ENCODE measurements around the gene TNFRSF21. TPM values are rescaled to one million over a fixed set of nuclear protein-coding genes. Genes with fewer than 3 reads are reported as not detected.

Gene TNFRSF21
- total RNA-seq, 1 donor, result 1.4 TPM

- no peak for DNase-seq (ENCODE audit: insufficient read length, low spot score, missing footprints)
- H3K79me2 ChIP-seq (ENCODE audit: insufficient read depth, low read length), result no peaks in the 10 kb centered on the region
Measured at GRCh38 chr6:47267301-47267700, 42.4 kb downstream of the TNFRSF21 start.

DNA sequence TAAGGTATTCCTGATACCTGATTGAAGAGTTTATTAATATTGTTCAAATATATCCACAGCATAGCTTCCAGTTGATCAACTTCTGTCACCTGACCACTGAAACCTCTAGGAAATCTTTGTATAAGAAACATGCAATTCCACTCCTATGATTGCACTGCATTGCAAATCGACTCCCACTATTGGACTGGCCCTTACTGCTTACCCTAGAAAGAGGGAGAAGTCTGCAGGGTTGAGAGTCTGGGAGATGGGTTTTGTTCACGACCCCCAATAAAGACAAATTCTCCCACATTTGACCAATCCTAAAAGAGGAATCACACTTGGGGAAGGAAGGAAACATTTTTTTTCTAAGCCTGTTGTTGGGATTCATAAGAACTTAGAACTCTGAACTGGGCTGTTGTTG, 43.7 kb downstream of the TNFRSF21 start:
- Histone ChIP-seq H3K4me2 (ENCODE audit: insufficient read depth, low read length) (no peak overlapping the region), H3K4me3 (ENCODE audit: insufficient read depth, low read length) (no peak overlapping the region), H3K27me3 (ENCODE audit: insufficient read depth, low read length) (no peaks in the 10 kb centered on the region), H3K9me3 (ENCODE audit: low read depth, low read length) (no peaks in the 10 kb centered on the region), H3K79me2 (ENCODE audit: insufficient read depth, low read length) (no peaks in the 10 kb centered on the region), H4K20me1 (ENCODE audit: insufficient read depth, low read length) (no peaks in the 10 kb centered on the region), H3K4me1 (ENCODE audit: insufficient read depth, low read length) (no peaks in the 10 kb centered on the region), H3K27ac (ENCODE audit: low read depth, low read length) (no peak overlapping the region), H3K36me3 (ENCODE audit: insufficient read depth, low read length) (no peaks in the 10 kb centered on the region), H2AFZ (ENCODE audit: low read length) (no peak overlapping the region)
- TF ChIP-seq, protein P1, sequence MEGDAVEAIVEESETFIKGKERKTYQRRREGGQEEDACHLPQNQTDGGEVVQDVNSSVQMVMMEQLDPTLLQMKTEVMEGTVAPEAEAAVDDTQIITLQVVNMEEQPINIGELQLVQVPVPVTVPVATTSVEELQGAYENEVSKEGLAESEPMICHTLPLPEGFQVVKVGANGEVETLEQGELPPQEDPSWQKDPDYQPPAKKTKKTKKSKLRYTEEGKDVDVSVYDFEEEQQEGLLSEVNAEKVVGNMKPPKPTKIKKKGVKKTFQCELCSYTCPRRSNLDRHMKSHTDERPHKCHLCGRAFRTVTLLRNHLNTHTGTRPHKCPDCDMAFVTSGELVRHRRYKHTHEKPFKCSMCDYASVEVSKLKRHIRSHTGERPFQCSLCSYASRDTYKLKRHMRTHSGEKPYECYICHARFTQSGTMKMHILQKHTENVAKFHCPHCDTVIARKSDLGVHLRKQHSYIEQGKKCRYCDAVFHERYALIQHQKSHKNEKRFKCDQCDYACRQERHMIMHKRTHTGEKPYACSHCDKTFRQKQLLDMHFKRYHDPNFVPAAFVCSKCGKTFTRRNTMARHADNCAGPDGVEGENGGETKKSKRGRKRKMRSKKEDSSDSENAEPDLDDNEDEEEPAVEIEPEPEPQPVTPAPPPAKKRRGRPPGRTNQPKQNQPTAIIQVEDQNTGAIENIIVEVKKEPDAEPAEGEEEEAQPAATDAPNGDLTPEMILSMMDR (IDR thresholded peaks at IDR 0.05; ENCODE audit: extremely low read depth, low read depth, low read length), result no peak
- no peak for DNase-seq (ENCODE audit: insufficient read length, low spot score, missing footprints)

More at GRCh38 chr6:47267301-47267700, 42.4 kb downstream of the TNFRSF21 start:
- no peaks in the 10 kb centered on the region for H3K4me1 ChIP-seq (ENCODE audit: insufficient read depth, low read length)
- TF ChIP-seq, protein P1 (IDR thresholded peaks at IDR 0.05; ENCODE audit: extremely low read depth, low read depth, low read length), result no peak
- no peak overlapping the region for H2AFZ ChIP-seq (ENCODE audit: low read length)
- H3K9me3 ChIP-seq (ENCODE audit: low read depth, low read length), result no peaks in the 10 kb centered on the region
- no peaks in the 10 kb centered on the region for H3K27me3 ChIP-seq (ENCODE audit: insufficient read depth, low read length)
- no peak overlapping the region for H3K4me2 ChIP-seq (ENCODE audit: insufficient read depth, low read length)
- H3K36me3 ChIP-seq (ENCODE audit: insufficient read depth, low read length), result no peaks in the 10 kb centered on the region
- H3K27ac ChIP-seq (ENCODE audit: low read depth, low read length), result no peak overlapping the region
- no peak overlapping the region for H3K4me3 ChIP-seq (ENCODE audit: insufficient read depth, low read length)
- no peaks in the 10 kb centered on the region for H4K20me1 ChIP-seq (ENCODE audit: insufficient read depth, low read length)

GRCh38 chr6:47264775-47265184, 44.9 kb downstream of the TNFRSF21 start:
- H3K27me3 ChIP-seq (ENCODE audit: insufficient read depth, low read length), result no peaks in the 10 kb centered on the region
- H3K79me2 ChIP-seq (ENCODE audit: insufficient read depth, low read length), result no peaks in the 10 kb centered on the region
- no peak overlapping the region for H3K27ac ChIP-seq (ENCODE audit: low read depth, low read length)
- H3K4me2 ChIP-seq (ENCODE audit: insufficient read depth, low read length), result no peak overlapping the region
- H3K36me3 ChIP-seq (ENCODE audit: insufficient read depth, low read length), result no peaks in the 10 kb centered on the region
- no peak for DNase-seq (ENCODE audit: insufficient read length, low spot score, missing footprints)
- H3K4me3 ChIP-seq (ENCODE audit: insufficient read depth, low read length), result no peak overlapping the region
- TF ChIP-seq, protein P1 (IDR thresholded peaks at IDR 0.05; ENCODE audit: extremely low read depth, low read depth, low read length), result no peak
- no peaks in the 10 kb centered on the region for H3K9me3 ChIP-seq (ENCODE audit: low read depth, low read length)
- H3K4me1 ChIP-seq (ENCODE audit: insufficient read depth, low read length), result no peaks in the 10 kb centered on the region
- no peaks in the 10 kb centered on the region for H4K20me1 ChIP-seq (ENCODE audit: insufficient read depth, low read length)
- no peak overlapping the region for H2AFZ ChIP-seq (ENCODE audit: low read length)

- H3K4me3 ChIP-seq (ENCODE audit: insufficient read depth, low read length), result no peak overlapping the region
- H4K20me1 ChIP-seq (ENCODE audit: insufficient read depth, low read length), result no peaks in the 10 kb centered on the region
- H2AFZ ChIP-seq (ENCODE audit: low read length), result no peak overlapping the region
- no peak for DNase-seq (ENCODE audit: insufficient read length, low spot score, missing footprints)
- no peaks in the 10 kb centered on the region for H3K36me3 ChIP-seq (ENCODE audit: insufficient read depth, low read length)
- H3K27me3 ChIP-seq (ENCODE audit: insufficient read depth, low read length), result no peaks in the 10 kb centered on the region
- TF ChIP-seq, protein P1 (IDR thresholded peaks at IDR 0.05; ENCODE audit: extremely low read depth, low read depth, low read length), result no peak
- no peaks in the 10 kb centered on the region for H3K9me3 ChIP-seq (ENCODE audit: low read depth, low read length)
- H3K4me1 ChIP-seq (ENCODE audit: insufficient read depth, low read length), result no peaks in the 10 kb centered on the region
- no peaks in the 10 kb centered on the region for H3K79me2 ChIP-seq (ENCODE audit: insufficient read depth, low read length)
- no peak overlapping the region for H3K27ac ChIP-seq (ENCODE audit: low read depth, low read length)
- no peak overlapping the region for H3K4me2 ChIP-seq (ENCODE audit: insufficient read depth, low read length)
Measured at GRCh38 chr6:47263268-47263667, 46.4 kb downstream of the TNFRSF21 start.

Measured in osteoblast (primary cell).